Ovary (tissue), 9 donors: ENCODE measurements around the gene PRKACB. TPM values are rescaled to one million over a fixed set of nuclear protein-coding genes. Genes with fewer than 3 reads are reported as not detected.

ENCODE experiments used
- DNase-seq, 5 donors: peaks; one replicate each; pipeline ENCODE4 v3.0.0-alpha.2; 2019 to 2020
- H3K27ac ChIP-seq, 2 donors: fragments of 200-600 bp; one replicate each; pipeline versions ENCODE4 v1.5.1 to v1.8.0; 2019 to 2022
- H3K27me3 ChIP-seq: fragments of 200-600 bp; one replicate; pipeline ENCODE4 v1.8.0; 2022
- H3K36me3 ChIP-seq: fragments of 200-600 bp; sonication (generic); one replicate; pipeline ENCODE4 v1.5.1; 2019
- H3K4me1 ChIP-seq: one replicate; pipeline ENCODE4 v1.8.1; 2013; ENCODE audit warnings: mild to moderate bottlenecking, moderate library complexity; ENCODE audit not compliant: insufficient read depth
- H3K4me3 ChIP-seq: fragments of 200-600 bp; sonication (generic); one replicate; pipeline ENCODE4 v1.5.1; 2017
- H3K9me3 ChIP-seq, 2 donors: fragments of 200-600 bp in 1 of 2; sonication (generic) in 1 of 2; one replicate each; pipeline versions ENCODE4 v1.5.1 to v1.8.1; 2013 to 2019; ENCODE audit warnings: mild to moderate bottlenecking in 1 of 2, moderate library complexity in 1 of 2
- CTCF ChIP-seq, 3 donors: fragments of 450-650 bp in 2 of 3; fragments of 200-600 bp in 1 of 3; IDR thresholded peaks; one replicate each; pipeline versions ENCODE4 v1.5.1 to v1.8.0; 2016 to 2022; ENCODE audit warnings: antibody characterized with exemption in 3 of 3, mild to moderate bottlenecking in 1 of 3
- EP300 ChIP-seq: sonication (generic); formaldehyde crosslinking; IDR thresholded peaks from one replicate; pipeline ENCODE4 v1.6.1; 2017; ENCODE audit warnings: antibody characterized with exemption
- POLR2A ChIP-seq: fragments of 450-650 bp; IDR thresholded peaks from one replicate; pipeline ENCODE4 v1.6.1; 2017; ENCODE audit warnings: antibody characterized with exemption, mild to moderate bottlenecking, moderate library complexity
- WGBS, 3 donors: extraction: QIAGEN DNeasy Blood & Tissue Kit in 1 of 3; methylation state at CpG; one replicate each; pipeline versions ENCODE4 v1.1.5 to v1.1.7; 2013 to 2017; 5-methylcytosine and 5-hydroxymethylcytosine counted together
- intact Hi-C, 4 donors: fragments of 100-400 bp; cut with DNase I; formaldehyde crosslinking; loops; one replicate each; pipeline versions ENCODE4 v1.11.0 to v1.15.1; 2022 to 2023
- polyA plus RNA-seq, 2 donors: library from polyadenylated mRNA; stranded (reverse); fragments of 200-250 nt in 1 of 2; fragments of 350-450 nt in 1 of 2; fragmentation: Illumina TruSeq in 1 of 2; extraction: RNeasy Lipid Tissue Mini Kit (QIAGEN cat#74804) in 1 of 2; gene quantifications; one replicate each; pipeline ENCODE4 v1.2.3, GENCODE V29; 2013 to 2014
- total RNA-seq, 7 donors: library from RNA; depleted of rRNA in 2 of 7; stranded (reverse); fragments of >200 nt in 2 of 7; fragmentation: NEBNext Ultra II Directional in 3 of 7; extraction: Animal tissue kit (Norgen Biotek cat#: 25700) in 3 of 7; gene quantifications; one replicate each; pipeline versions ENCODE4 v1.1.0 to v1.2.4, GENCODE V29; 2016 to 2023
- donor health status: DM: no; HTN: no; CAD: no; lungs with moderate emphysema.
- donor health status: DM: no; HTN: no; CAD: no.
- donor health status: Bipolar disorder and iron deficiency.
- donor health status: DM: yes; HTN: yes; CAD: no.
- donor health status: DM: no; HTN: no; CAD: no.
- donor health status: DM: yes; HTN: yes; CAD: no.

The PRKACB gene
- total and polyA plus RNA-seq, 9 donors: 10.3 to 41.9 (median 26.1) TPM

DNA sequence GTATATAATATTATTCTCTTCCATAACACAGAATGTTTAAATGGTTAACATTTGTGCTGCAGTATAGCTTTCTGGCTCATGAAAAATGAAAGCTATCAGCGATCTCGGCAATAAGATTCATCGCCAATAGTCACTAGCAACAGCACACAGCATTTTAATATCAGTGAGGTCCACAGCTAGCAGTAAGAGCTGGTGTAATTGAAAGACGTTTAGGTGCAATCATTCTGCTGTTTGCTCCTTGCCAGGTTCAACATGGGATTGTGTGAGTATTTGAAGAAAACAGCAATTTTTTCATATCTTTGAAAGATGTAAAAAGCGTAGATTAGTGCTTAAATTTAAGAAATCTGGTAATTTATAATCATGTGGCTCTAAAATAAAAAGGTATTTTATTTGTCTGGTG, 20.1 kb downstream of the PRKACB start:
- WGBS, 3 donors: 17 to 22% (median 18%) methylated on average over 5 of the region's 5 CpGs
- no peaks in the 10 kb centered on the region for H3K9me3 ChIP-seq
- no peak overlapping the region for H3K27ac ChIP-seq
- TF ChIP-seq EP300 (no peak), POLR2A (no peak), CTCF (IDR thresholded peaks at IDR 0.05) (no peak)
- no peaks in the 10 kb centered on the region for H3K4me1 ChIP-seq
- H3K27me3 ChIP-seq: no peaks in the 10 kb centered on the region
- no peak overlapping the region for H3K4me3 ChIP-seq
- intact Hi-C loops: no loop called here
- H3K36me3 ChIP-seq: no peaks in the 10 kb centered on the region
- DNase-seq: no peak

- WGBS, 3 donors: 12 to 25% (median 18%) methylated on average over 6 of the region's 6 CpGs
- intact Hi-C loops: no loop called here
Observed at GRCh38 chr1:84164567-84165021, 20.5 kb downstream of the PRKACB start.

DNA sequence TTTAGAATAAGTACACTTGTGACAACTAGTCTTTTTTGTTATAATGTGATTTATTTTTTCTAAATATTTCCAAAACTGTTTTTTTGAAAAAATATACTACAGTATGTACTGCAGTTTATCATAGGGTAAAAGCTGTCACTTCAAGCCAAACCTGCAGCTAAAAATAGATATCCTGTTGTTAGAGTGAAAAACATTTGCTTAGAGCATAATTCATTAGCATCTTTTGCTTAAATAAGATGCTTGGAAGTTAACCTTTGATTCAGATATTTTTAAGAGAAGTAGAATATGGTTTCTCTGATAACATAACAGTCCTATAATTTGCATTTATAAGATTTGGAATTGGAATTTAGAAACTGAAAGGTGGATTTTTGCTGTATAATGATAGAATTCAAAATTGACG, 21.5 kb downstream of the PRKACB start:
- Histone ChIP-seq H3K36me3 (no peaks in the 10 kb centered on the region), H3K9me3 (no peaks in the 10 kb centered on the region), H3K4me1 (no peaks in the 10 kb centered on the region), H3K4me3 (no peak overlapping the region), H3K27me3 (no peaks in the 10 kb centered on the region), H3K27ac (no peak overlapping the region)
- intact Hi-C loops: no loop called here
- TF ChIP-seq POLR2A: no peak
- DNase-seq: no peak
- 95 to 99% (median 99%) methylated on average over 1 of the region's 1 CpG for WGBS, 3 donors

More at GRCh38 chr1:84164567-84165021, 20.5 kb downstream of the PRKACB start:
- no peaks in the 10 kb centered on the region for H3K27me3 ChIP-seq
- no peaks in the 10 kb centered on the region for H3K36me3 ChIP-seq
- H3K4me3 ChIP-seq: no peak overlapping the region
- H3K27ac ChIP-seq: no peak overlapping the region
- H3K9me3 ChIP-seq: no peaks in the 10 kb centered on the region
- H3K4me1 ChIP-seq: no peaks in the 10 kb centered on the region
- no peak for TF ChIP-seq CTCF (IDR thresholded peaks at IDR 0.05)
- TF ChIP-seq POLR2A: no peak
- TF ChIP-seq EP300: no peak
- DNase-seq: no peak

DNA sequence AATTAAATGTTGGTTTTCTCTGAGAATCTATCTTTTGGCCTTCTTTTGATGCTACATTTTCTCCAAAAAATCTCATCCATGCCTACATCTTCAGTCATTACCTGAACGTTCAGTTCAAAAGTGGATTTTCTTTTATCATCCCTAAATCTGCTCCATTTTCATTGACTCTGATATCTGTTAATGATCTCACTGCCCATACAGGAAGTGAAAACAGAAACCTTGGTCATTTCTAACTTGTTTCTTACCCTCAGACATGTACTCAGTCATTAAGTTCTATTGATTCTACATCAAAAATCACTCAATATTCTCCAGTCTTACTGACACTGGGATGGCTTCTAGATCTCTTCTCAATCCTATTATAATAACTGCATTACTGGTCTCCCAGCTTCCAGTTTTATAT, 22.7 kb downstream of the PRKACB start:
- DNase-seq: no peak
- intact Hi-C loops: no loop called here
- H3K36me3 ChIP-seq: no peaks in the 10 kb centered on the region
- no peak overlapping the region for H3K4me3 ChIP-seq
- no peaks in the 10 kb centered on the region for H3K4me1 ChIP-seq
- WGBS, 3 donors: 91 to 98% (median 92%) methylated on average over 1 of the region's 1 CpG
- H3K9me3 ChIP-seq: no peaks in the 10 kb centered on the region
- no peak overlapping the region for H3K27ac ChIP-seq
- H3K27me3 ChIP-seq: no peaks in the 10 kb centered on the region
- TF ChIP-seq POLR2A: no peak
- no peak for TF ChIP-seq CTCF (IDR thresholded peaks at IDR 0.05)
- TF ChIP-seq EP300: no peak

DNA sequence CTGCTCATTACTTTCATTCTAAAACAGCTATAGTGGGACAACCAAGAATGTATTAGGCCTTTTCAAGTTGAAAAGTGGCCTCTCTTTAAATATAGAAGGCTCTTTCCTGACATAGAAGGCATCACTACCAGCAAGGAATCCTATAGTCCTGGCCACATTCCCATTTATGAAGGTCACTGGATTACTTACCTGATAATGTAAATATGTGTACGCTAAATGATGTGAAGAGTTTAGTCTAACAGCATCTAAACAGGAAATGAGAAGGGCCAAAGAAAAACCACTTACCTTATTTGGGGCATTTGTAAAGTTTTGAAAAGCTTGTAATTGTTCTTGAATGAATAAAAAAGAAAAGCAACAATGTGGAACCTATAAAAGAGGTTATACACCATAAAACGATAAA, 24.7 kb downstream of the PRKACB start:
- Histone ChIP-seq H3K36me3 (no peaks in the 10 kb centered on the region), H3K4me3 (no peak overlapping the region), H3K27ac (no peak overlapping the region), H3K4me1 (no peaks in the 10 kb centered on the region), H3K27me3 (no peaks in the 10 kb centered on the region), H3K9me3 (no peaks in the 10 kb centered on the region)
- intact Hi-C loops: no loop called here
- TF ChIP-seq POLR2A (no peak), EP300 (no peak), CTCF (IDR thresholded peaks at IDR 0.05) (no peak)
- DNase-seq: no peak
- 82 to 86% (median 83%) methylated on average over 2 of the region's 2 CpGs for WGBS, 3 donors
